Measurements from ENCODE around the gene DPM2.

The DPM2 gene

GRCh38 chr9:127973169-127974000 lies 35.7 kb upstream of the DPM2 start:
- DNase-seq (ENCODE audit: low spot score): no peak

- DNase-seq (ENCODE audit: low spot score): no peak
Measured at GRCh38 chr9:127972236-127972871, 34.7 kb upstream of the DPM2 start.

GRCh38 chr9:127971357-127972235 lies 33.9 kb upstream of the DPM2 start:
- DNase-seq (ENCODE audit: low spot score): no peak

- no peak for DNase-seq (ENCODE audit: low spot score)
Measured at GRCh38 chr9:127970401-127971313, 33.0 kb upstream of the DPM2 start.

- peak; percentile 50 for DNase-seq (ENCODE audit: low spot score)
Measured at GRCh38 chr9:127968700-127969383, 31.2 kb upstream of the DPM2 start.

GRCh38 chr9:127968042-127968441 lies 30.4 kb upstream of the DPM2 start:
- DNase-seq (ENCODE audit: low spot score): peak; percentile 75

- no peak for DNase-seq (ENCODE audit: low spot score)
Measured at GRCh38 chr9:127967151-127967809, 29.6 kb upstream of the DPM2 start.

- no peak for DNase-seq (ENCODE audit: low spot score)
Measured at GRCh38 chr9:127966416-127967150, 28.9 kb upstream of the DPM2 start.

GRCh38 chr9:127965953-127966352 lies 28.3 kb upstream of the DPM2 start:
- DNase-seq (ENCODE audit: low spot score): no peak

GRCh38 chr9:127963359-127964064 lies 25.9 kb upstream of the DPM2 start:
- DNase-seq (ENCODE audit: low spot score): no peak

GRCh38 chr9:127963041-127963358 lies 25.3 kb upstream of the DPM2 start:
- DNase-seq (ENCODE audit: low spot score): no peak

- DNase-seq (ENCODE audit: low spot score): no peak
Measured at GRCh38 chr9:127962278-127962677, 24.6 kb upstream of the DPM2 start.

GRCh38 chr9:127961613-127962155 lies 24.0 kb upstream of the DPM2 start:
- DNase-seq (ENCODE audit: low spot score): no peak

- DNase-seq (ENCODE audit: low spot score): no peak
Measured at GRCh38 chr9:127961155-127961490, 23.5 kb upstream of the DPM2 start.

GRCh38 chr9:127960410-127961154 lies 22.9 kb upstream of the DPM2 start:
- DNase-seq (ENCODE audit: low spot score): no peak

- no peak for DNase-seq (ENCODE audit: low spot score)
Measured at GRCh38 chr9:127959841-127960409, 22.3 kb upstream of the DPM2 start.

GRCh38 chr9:127959398-127959797 lies 21.7 kb upstream of the DPM2 start:
- no peak for DNase-seq (ENCODE audit: low spot score)

GRCh38 chr9:127958728-127959127 lies 21.1 kb upstream of the DPM2 start:
- no peak for DNase-seq (ENCODE audit: low spot score)
